H1 (cell line): Measurements from ENCODE around the gene SFMBT2. TPM values are rescaled to one million over a fixed set of nuclear protein-coding genes. Genes with fewer than 3 reads are reported as not detected.

Experiments
- CTCF ChIA-PET: fragments of 300-600 bp; sonication (Branson Sonifier 250); formaldehyde crosslinking; loops from one replicate; lab custom pipeline; 2021; ENCODE audit not compliant: partially characterized antibody; lab: Charles Lee
- POLR2A ChIA-PET: fragments of 300-600 bp; sonication (Branson Sonifier 250); formaldehyde crosslinking; loops from one replicate; lab custom pipeline; 2021; ENCODE audit warnings: inconsistent platforms; ENCODE audit not compliant: partially characterized antibody; lab: Charles Lee
- DNase-seq, 2 experiments: peaks; one replicate each; pipeline versions ENCODE4 v3.0.0 to v3.0.0-alpha.2; 2010 to 2022; ENCODE audit warnings: low spot score in 2 of 2, low read depth in 1 of 2, mixed read lengths in 1 of 2
- FAIRE-seq: peaks from 2 replicates; lab custom pipeline; 2011; peaks lifted over from hg19 to GRCh38; lab: Jason Lieb, UNC
- H2AFZ ChIP-seq: 2 replicates; pipeline ENCODE4 v1.8.1; 2012; ENCODE audit warnings: low read length, inconsistent platforms
- H2AK5ac ChIP-seq: 2 replicates; pipeline ENCODE4 v1.6.1; 2013; ENCODE audit warnings: low read depth, low read length
- H2BK120ac ChIP-seq: replicated peaks from 2 replicates; pipeline ENCODE3; 2013; ENCODE audit warnings: low read depth, low read length, inconsistent platforms
- H2BK12ac ChIP-seq: 2 replicates; pipeline ENCODE4 v1.6.1; 2013; ENCODE audit warnings: low read depth, low read length
- H2BK15ac ChIP-seq: 2 replicates; pipeline ENCODE4 v1.6.1; 2013; ENCODE audit warnings: low read length
- H2BK20ac ChIP-seq: 2 replicates; pipeline ENCODE4 v1.6.1; 2013; ENCODE audit warnings: low read length
- H2BK5ac ChIP-seq: 2 replicates; pipeline ENCODE4 v1.6.1; 2013; ENCODE audit warnings: low read depth, low read length
- H3K14ac ChIP-seq: 2 replicates; pipeline ENCODE4 v1.6.1; 2013; ENCODE audit warnings: inconsistent platforms; ENCODE audit not compliant: insufficient read length
- H3K18ac ChIP-seq: 2 replicates; pipeline ENCODE4 v1.6.1; 2013; ENCODE audit warnings: low read length; ENCODE audit errors: extremely low read depth
- H3K23ac ChIP-seq: 2 replicates; pipeline ENCODE4 v1.6.1; 2013; ENCODE audit warnings: inconsistent platforms; ENCODE audit not compliant: insufficient read length
- H3K23me2 ChIP-seq: 2 replicates; pipeline ENCODE4 v1.6.1; 2013; ENCODE audit warnings: low read depth, low read length
- H3K27ac ChIP-seq: 2 replicates; pipeline ENCODE4 v1.6.1; 2011; ENCODE audit warnings: low read depth, low read length, inconsistent platforms
- H3K27me3 ChIP-seq, 4 experiments: replicated peaks in 1 of 4; 1 replicate in 1 of 4; 2 replicates in 3 of 4; pipeline versions ENCODE4 v1.6.1 to v1.8.1; 2011 to 2013; ENCODE audit warnings: low read length in 3 of 4, mild to moderate bottlenecking in 3 of 4, inconsistent platforms in 2 of 4, mixed read lengths in 2 of 4, moderate library complexity in 1 of 4; ENCODE audit not compliant: control insufficient read depth in 3 of 4, insufficient read depth in 3 of 4; ENCODE audit errors: extremely low read depth in 1 of 4
- H3K36me3 ChIP-seq, 4 experiments: 2 replicates each; pipeline versions ENCODE4 v1.6.1 to v1.8.1; 2011 to 2013; ENCODE audit warnings: mild to moderate bottlenecking in 4 of 4, low read length in 3 of 4, moderate library complexity in 2 of 4, control low read depth in 1 of 4, inconsistent platforms in 1 of 4; ENCODE audit not compliant: insufficient read depth in 4 of 4, control insufficient read depth in 2 of 4
- H3K4ac ChIP-seq: replicated peaks from 2 replicates; pipeline ENCODE3; 2013; ENCODE audit warnings: low read length, low read depth, mixed read lengths, inconsistent platforms; ENCODE audit not compliant: insufficient read length
- H3K4me1 ChIP-seq, 4 experiments: replicated peaks in 1 of 4; 1 replicate in 1 of 4; 2 replicates in 3 of 4; pipeline versions ENCODE4 v1.6.1 to v1.8.1; 2011 to 2013; ENCODE audit warnings: low read length in 3 of 4, inconsistent platforms in 2 of 4, mixed read lengths in 1 of 4; ENCODE audit not compliant: insufficient read depth in 4 of 4, control insufficient read depth in 3 of 4
- H3K4me2 ChIP-seq, 2 experiments: 2 replicates each; pipeline versions ENCODE4 v1.6.1 to v1.8.1; 2011 to 2013; ENCODE audit warnings: low read depth in 2 of 2, low read length in 2 of 2, control low read depth in 1 of 2, inconsistent platforms in 1 of 2, mild to moderate bottlenecking in 1 of 2; ENCODE audit not compliant: insufficient read depth in 1 of 2
- H3K4me3 ChIP-seq, 4 experiments: fragments of 200-600, 300-600 bp in 1 of 4; sonication (generic), shearing (Covaris generic), sonication (Bioruptor Twin) in 1 of 4; 2 replicates each; pipeline versions ENCODE4 v1.5.1 to v1.8.1; 2011 to 2016; ENCODE audit warnings: low read length in 4 of 4, low read depth in 3 of 4, control low read depth in 2 of 4, inconsistent platforms in 2 of 4, mild to moderate bottlenecking in 2 of 4, mixed read lengths in 1 of 4, moderate library complexity in 1 of 4; ENCODE audit not compliant: insufficient read depth in 2 of 4; ENCODE audit errors: extremely low read depth in 1 of 4
- H3K56ac ChIP-seq: replicated peaks from 2 replicates; pipeline ENCODE3; 2013; ENCODE audit warnings: low read depth, mild to moderate bottlenecking, mixed read lengths, low read length, inconsistent platforms; ENCODE audit not compliant: insufficient read length
- H3K79me1 ChIP-seq: 2 replicates; pipeline ENCODE4 v1.6.1; 2013; ENCODE audit warnings: low read depth, low read length, control low read depth
- H3K79me2 ChIP-seq, 2 experiments: 2 replicates each; pipeline versions ENCODE4 v1.6.1 to v1.8.1; 2012 to 2013; ENCODE audit warnings: low read length in 2 of 2, mild to moderate bottlenecking in 2 of 2, inconsistent platforms in 1 of 2; ENCODE audit not compliant: insufficient read depth in 2 of 2, control insufficient read depth in 1 of 2
- H3K9ac ChIP-seq, 4 experiments: replicated peaks in 1 of 4; 1 replicate in 1 of 4; 2 replicates in 3 of 4; pipeline versions ENCODE4 v1.6.1 to v1.8.1; 2011 to 2013; ENCODE audit warnings: low read depth in 3 of 4, low read length in 3 of 4, control low read depth in 2 of 4, mild to moderate bottlenecking in 2 of 4, moderate library complexity in 2 of 4, inconsistent platforms in 1 of 4; ENCODE audit errors: extremely low read depth in 1 of 4
- H3K9me3 ChIP-seq, 2 experiments: 2 replicates each; pipeline versions ENCODE4 v1.6.1 to v1.8.1; 2012 to 2013; ENCODE audit warnings: mild to moderate bottlenecking in 2 of 2, moderate library complexity in 2 of 2, control low read depth in 1 of 2, inconsistent platforms in 1 of 2, low read depth in 1 of 2, low read length in 1 of 2, mixed read lengths in 1 of 2; ENCODE audit not compliant: insufficient read depth in 2 of 2
- H4K20me1 ChIP-seq, 2 experiments: replicated peaks in 1 of 2; 2 replicates each; pipeline versions ENCODE3 to v1.8.1; 2011 to 2013; ENCODE audit warnings: inconsistent platforms in 2 of 2, low read length in 2 of 2, mild to moderate bottlenecking in 1 of 2; ENCODE audit not compliant: insufficient read depth in 2 of 2, control insufficient read depth in 1 of 2
- H4K5ac ChIP-seq: 2 replicates; pipeline ENCODE4 v1.6.1; 2013; ENCODE audit warnings: low read length, low read depth, mixed read lengths, inconsistent platforms; ENCODE audit not compliant: insufficient read length
- H4K8ac ChIP-seq: 2 replicates; pipeline ENCODE4 v1.8.0; 2013; ENCODE audit warnings: mild to moderate bottlenecking, moderate library complexity, low read length, inconsistent platforms; ENCODE audit not compliant: insufficient read depth; ENCODE audit errors: extremely low read depth
- H4K91ac ChIP-seq: replicated peaks from 2 replicates; pipeline ENCODE3; 2013; ENCODE audit warnings: low read length, mixed read lengths, inconsistent platforms; ENCODE audit not compliant: insufficient read length
- ASH2L ChIP-seq: fragments of 200-600, 300-600 bp; sonication (generic); IDR thresholded peaks from one replicate; pipeline ENCODE4 v1.7.1; 2017; ENCODE audit warnings: low read length
- ATF2 ChIP-seq: IDR thresholded peaks from 2 replicates; pipeline ENCODE4 v1.6.1; 2012; ENCODE audit warnings: low read length, inconsistent platforms
- POU5F1 ChIP-seq: IDR thresholded peaks from 2 replicates; pipeline ENCODE4 v1.6.1; 2011; ENCODE audit warnings: low read depth, mild to moderate bottlenecking, low read length, moderate library complexity
- RAD21 ChIP-seq, 2 experiments: IDR thresholded peaks in 1 of 2; conservative IDR thresholded peaks in 1 of 2; 2 replicates each; pipeline ENCODE4 v1.6.1; 2011; ENCODE audit warnings: low read depth in 2 of 2, low read length in 2 of 2, improper control_type of control experiment in 1 of 2, inconsistent platforms in 1 of 2, mild to moderate bottlenecking in 1 of 2, moderate library complexity in 1 of 2
- RNF2 ChIP-seq: fragments of 200-900, 300-1000 bp; sonication (generic); IDR thresholded peaks from 2 replicates; pipeline ENCODE4 v1.7.1; 2016; ENCODE audit warnings: borderline replicate concordance, low read depth, mild to moderate bottlenecking, antibody characterized with exemption, low read length; ENCODE audit not compliant: poor library complexity, severe bottlenecking; ENCODE audit errors: missing control alignments
- SP2 ChIP-seq: IDR thresholded peaks from 2 replicates; pipeline ENCODE4 v1.6.1; 2012; ENCODE audit warnings: mild to moderate bottlenecking, low read length, inconsistent platforms
- TCF12 ChIP-seq: IDR thresholded peaks from 2 replicates; pipeline ENCODE4 v1.6.1; 2011; ENCODE audit warnings: low read depth, mild to moderate bottlenecking, low read length
- TEAD4 ChIP-seq: IDR thresholded peaks from 2 replicates; pipeline ENCODE4 v1.6.1; 2012; ENCODE audit warnings: low read depth, low read length, inconsistent platforms, mixed read lengths
- WGBS, 2 experiments: shearing (Covaris generic) in 1 of 2; methylation state at CpG; one replicate each; pipeline versions ENCODE4 v1.1.6 to v1.1.7; 2013 to 2015; ENCODE audit warnings: low lambda C conversion rate in 2 of 2, mixed read lengths in 2 of 2, inconsistent platforms in 1 of 2, low coverage in 1 of 2, missing lambda C conversion rate in 1 of 2; ENCODE audit not compliant: insufficient replicate concordance in 2 of 2, insufficient coverage in 1 of 2, insufficient read length in 1 of 2; ENCODE audit errors: extremely low coverage in 1 of 2, missing lambda C conversion rate in 1 of 2; 5-methylcytosine and 5-hydroxymethylcytosine counted together
- polyA plus RNA-seq, 7 experiments: library from polyadenylated mRNA; depleted of rRNA in 3 of 7; stranded (reverse) in 5 of 7; unstranded in 2 of 7; fragments of >200 nt in 5 of 7; fragments of 200-250 nt in 2 of 7; gene quantifications; 1 replicate in 5 of 7; 2 replicates in 1 of 7; 4 replicates in 1 of 7; pipeline versions ENCODE4 v1.2.1 to v1.2.3, GENCODE V29; 2011 to 2013; ENCODE audit warnings: missing spikeins in 2 of 7, mixed read lengths in 2 of 7
- total RNA-seq: library from RNA; stranded (reverse); fragmentation: NEBNext Ultra II Directional; extraction: Animal tissue kit (Norgen Biotek cat#: 25700); gene quantifications from 2 replicates; pipeline ENCODE4 v1.2.1, GENCODE V29; 2021

SFMBT2 gene
- total and polyA plus RNA-seq, 2 of the 8 experiments (the other 6 are each of a cell fraction or from before 2014, with no cell fraction given): 2.9 to 11.0 TPM

GRCh38 chr10:7318836-7319235 is 92.0 kb downstream of the SFMBT2 start:
- Histone ChIP-seq H3K79me2 (peaks cover 0 to 10% of the 10 kb centered on the region in 2 experiments; a peak in 2 of 4 replicates), H3K27ac (no peak overlapping the region), H2AFZ (no peak overlapping the region), H3K9ac (no peak overlapping the region), H3K4ac (no peak overlapping the region), H2BK120ac (no peak overlapping the region), H4K8ac (no peak overlapping the region), H3K27me3 (no peaks in the 10 kb centered on the region), H2AK5ac (no peak overlapping the region), H3K4me2 (no peak overlapping the region), H3K14ac (no peak overlapping the region), H2BK20ac (no peak overlapping the region), H3K23me2 (no peaks in the 10 kb centered on the region), H3K4me1 (no peaks in the 10 kb centered on the region), H4K91ac (no peak overlapping the region), H3K18ac (no peak overlapping the region), H4K20me1 (no peaks in the 10 kb centered on the region), H3K23ac (no peak overlapping the region), H2BK15ac (no peak overlapping the region), H3K9me3 (peaks cover 0 to 7% of the 10 kb centered on the region in 2 experiments; a peak in 2 of 4 replicates), H3K79me1 (no peaks in the 10 kb centered on the region; the same call in 1 of the 2 replicates), H3K56ac (no peak overlapping the region), H2BK5ac (no peak overlapping the region), H3K36me3 (no peaks in the 10 kb centered on the region), H4K5ac (no peak overlapping the region), H2BK12ac (no peak overlapping the region), H3K4me3 (no peak overlapping the region)
- FAIRE-seq (no peak), DNase-seq (no peak)
- POLR2A ChIA-PET: no interaction called here
- 92% methylated on average over 9 of the region's 9 CpGs; no CpG with 5 or more reads in 1 of the 2 experiments for WGBS, 2 experiments
- CTCF ChIA-PET: interaction anchor here (1.2 kb wide), 1 partner anchor 17 kb away, joined by 5 read pairs; no protein-coding TSS in a partner anchor
- TF ChIP-seq RAD21 (IDR thresholded peaks at IDR 0.05 in 1 of 2, conservative IDR thresholded peaks at IDR 0.05 in 1 of 2; ENCODE audit: low read depth in 2 of 2, low read length in 2 of 2) (no peak), TCF12 (no peak), ASH2L (no peak), RNF2 (no peak), ATF2 (no peak), POU5F1 (no peak), TEAD4 (no peak), SP2 (no peak)
